Panc1 (cell line): ENCODE results near the gene LPP. TPM values are rescaled to one million over a fixed set of nuclear protein-coding genes. Genes with fewer than 3 reads are reported as not detected.

Experiments used
- ATAC-seq: fragments of 200-7000 bp; cut with Tn5 transposase; 2 replicates; pipeline ENCODE4 v1.9.1; 2020; ENCODE audit warnings: mild to moderate bottlenecking, moderate library complexity
- BruUV-seq: library from RNA; stranded (reverse); fragments of 400-500 nt; replicated peaks from 2 replicates; lab custom pipeline; 2021; lab: Mats Ljungman, UMichigan
- CTCF ChIA-PET: fragments of 300-600 bp; sonication (Branson Sonifier 250); formaldehyde crosslinking; loops from one replicate; lab custom pipeline; 2022; ENCODE audit warnings: antibody characterized with exemption; lab: Charles Lee
- POLR2A ChIA-PET: fragments of 300-600 bp; sonication (Branson Sonifier 250); formaldehyde crosslinking; loops from one replicate; lab custom pipeline; 2022; ENCODE audit warnings: antibody characterized with exemption; lab: Charles Lee
- DNase-seq: peaks from one replicate; pipeline ENCODE4 v3.0.0-alpha.2; 2010; ENCODE audit warnings: low read depth, low spot score
- H3K27ac ChIP-seq: 2 replicates; pipeline ENCODE4 v1.5.1; 2011; ENCODE audit warnings: mild to moderate bottlenecking, low read length, inconsistent platforms
- H3K27me3 ChIP-seq: fragments of 200-500 bp; sonication (Bioruptor generic); 2 replicates; pipeline ENCODE4 v1.6.0; 2014; ENCODE audit warnings: low read length, inconsistent platforms; ENCODE audit not compliant: control insufficient read depth, insufficient read depth
- H3K36me3 ChIP-seq: fragments of 200-500 bp; sonication (Bioruptor generic); 2 replicates; pipeline ENCODE4 v1.5.1; 2014; ENCODE audit warnings: inconsistent platforms, mild to moderate bottlenecking, low read length, moderate library complexity; ENCODE audit not compliant: control insufficient read depth, insufficient read depth
- H3K4me1 ChIP-seq: 2 replicates; pipeline ENCODE4 v1.5.1; 2011; ENCODE audit warnings: inconsistent platforms, mild to moderate bottlenecking, low read length, moderate library complexity; ENCODE audit not compliant: control insufficient read depth, insufficient read depth
- H3K4me3 ChIP-seq, 2 experiments: 2 replicates each; pipeline ENCODE4 v1.5.1; 2011 to 2012; ENCODE audit warnings: low read depth in 2 of 2, low read length in 2 of 2, mild to moderate bottlenecking in 2 of 2, inconsistent platforms in 1 of 2, moderate library complexity in 1 of 2
- H3K9me3 ChIP-seq: fragments of 200-500 bp; sonication (Bioruptor generic); 2 replicates; pipeline ENCODE4 v1.5.1; 2014; ENCODE audit warnings: low read depth, mild to moderate bottlenecking, inconsistent platforms, low read length, moderate library complexity; ENCODE audit not compliant: control insufficient read depth, insufficient read depth
- POLR2AphosphoS5 ChIP-seq: IDR thresholded peaks from 2 replicates; pipeline ENCODE4 v1.6.1; 2012; ENCODE audit warnings: mild to moderate bottlenecking, low read depth, low read length, moderate library complexity
- SIN3A ChIP-seq: IDR thresholded peaks from 2 replicates; pipeline ENCODE4 v1.6.1; 2012; ENCODE audit warnings: low read depth, mild to moderate bottlenecking, low read length, moderate library complexity, borderline replicate concordance; ENCODE audit not compliant: insufficient read depth
- TCF7L2 ChIP-seq: IDR thresholded peaks from 2 replicates; pipeline ENCODE4 v1.6.1; 2011; ENCODE audit warnings: mild to moderate bottlenecking, low read depth, low read length, inconsistent platforms
- in situ Hi-C: cut with HindIII; loops from 2 replicates; pipeline ENCODE4 v1.10.0; 2016; ENCODE audit warnings: low sequenced_read_pairs, low pct_unique_long_range_greater_than_20kb
- intact Hi-C: fragments of 100-400 bp; cut with micrococcal nuclease; formaldehyde crosslinking; loops from one replicate; pipeline ENCODE4 v1.10.0; 2022; ENCODE audit not compliant: unreplicated experiment
- total RNA-seq: library from RNA; stranded (reverse); gene quantifications from one replicate; pipeline ENCODE4 v1.2.1, GENCODE V29; 2021; ENCODE audit not compliant: unreplicated experiment
- TF ChIP-seq, protein P1 (sequence below): fragments of 450-650 bp; IDR thresholded peaks from 2 replicates; pipeline ENCODE4 v1.5.1; 2017; ENCODE audit warnings: mild to moderate bottlenecking
- TF ChIP-seq, protein P2 (sequence below), 2 experiments: IDR thresholded peaks; 2 replicates each; pipeline ENCODE4 v1.6.1; 2011 to 2012; ENCODE audit warnings: low read depth in 2 of 2, control low read depth in 1 of 2, low read length in 1 of 2, mild to moderate bottlenecking in 1 of 2, moderate library complexity in 1 of 2; ENCODE audit not compliant: insufficient read depth in 1 of 2

The LPP gene
- total RNA-seq, 1 experiment from 2014 or later, result 90.0 TPM

DNA sequence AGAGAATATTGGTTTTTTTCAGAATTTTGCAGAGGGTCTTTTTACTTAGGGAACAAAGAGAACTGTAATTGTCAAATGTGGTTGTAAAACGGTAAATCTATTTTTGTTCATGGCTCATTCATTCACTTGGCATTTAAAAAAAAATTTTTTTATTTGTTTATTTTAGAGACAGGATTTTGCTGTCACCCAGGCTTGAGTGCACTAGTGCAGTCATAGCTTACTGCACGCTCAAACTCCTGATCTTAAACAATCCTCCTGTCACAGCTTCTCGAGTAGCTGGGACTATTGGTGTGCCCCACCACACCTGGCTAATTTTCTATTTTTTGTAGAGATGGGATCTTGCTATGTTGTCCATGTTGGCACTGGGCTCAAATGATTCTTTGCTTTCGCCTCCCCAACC is 301.8 kb downstream of the LPP start:
- H3K36me3 ChIP-seq, result no peaks in the 10 kb centered on the region
- H3K4me1 ChIP-seq, result no peaks in the 10 kb centered on the region
- ATAC-seq (no peak), DNase-seq (no peak)
- no peaks in the 10 kb centered on the region for H3K27me3 ChIP-seq
- ChIA-PET POLR2A (no interaction called here), CTCF (no interaction called here)
- no peaks in the 10 kb centered on the region for H3K9me3 ChIP-seq
- TF ChIP-seq POLR2AphosphoS5 (no peak), SIN3A (no peak), TCF7L2 (no peak)
- TF ChIP-seq, protein P1, sequence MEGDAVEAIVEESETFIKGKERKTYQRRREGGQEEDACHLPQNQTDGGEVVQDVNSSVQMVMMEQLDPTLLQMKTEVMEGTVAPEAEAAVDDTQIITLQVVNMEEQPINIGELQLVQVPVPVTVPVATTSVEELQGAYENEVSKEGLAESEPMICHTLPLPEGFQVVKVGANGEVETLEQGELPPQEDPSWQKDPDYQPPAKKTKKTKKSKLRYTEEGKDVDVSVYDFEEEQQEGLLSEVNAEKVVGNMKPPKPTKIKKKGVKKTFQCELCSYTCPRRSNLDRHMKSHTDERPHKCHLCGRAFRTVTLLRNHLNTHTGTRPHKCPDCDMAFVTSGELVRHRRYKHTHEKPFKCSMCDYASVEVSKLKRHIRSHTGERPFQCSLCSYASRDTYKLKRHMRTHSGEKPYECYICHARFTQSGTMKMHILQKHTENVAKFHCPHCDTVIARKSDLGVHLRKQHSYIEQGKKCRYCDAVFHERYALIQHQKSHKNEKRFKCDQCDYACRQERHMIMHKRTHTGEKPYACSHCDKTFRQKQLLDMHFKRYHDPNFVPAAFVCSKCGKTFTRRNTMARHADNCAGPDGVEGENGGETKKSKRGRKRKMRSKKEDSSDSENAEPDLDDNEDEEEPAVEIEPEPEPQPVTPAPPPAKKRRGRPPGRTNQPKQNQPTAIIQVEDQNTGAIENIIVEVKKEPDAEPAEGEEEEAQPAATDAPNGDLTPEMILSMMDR, result no peak
- TF ChIP-seq, protein P2, sequence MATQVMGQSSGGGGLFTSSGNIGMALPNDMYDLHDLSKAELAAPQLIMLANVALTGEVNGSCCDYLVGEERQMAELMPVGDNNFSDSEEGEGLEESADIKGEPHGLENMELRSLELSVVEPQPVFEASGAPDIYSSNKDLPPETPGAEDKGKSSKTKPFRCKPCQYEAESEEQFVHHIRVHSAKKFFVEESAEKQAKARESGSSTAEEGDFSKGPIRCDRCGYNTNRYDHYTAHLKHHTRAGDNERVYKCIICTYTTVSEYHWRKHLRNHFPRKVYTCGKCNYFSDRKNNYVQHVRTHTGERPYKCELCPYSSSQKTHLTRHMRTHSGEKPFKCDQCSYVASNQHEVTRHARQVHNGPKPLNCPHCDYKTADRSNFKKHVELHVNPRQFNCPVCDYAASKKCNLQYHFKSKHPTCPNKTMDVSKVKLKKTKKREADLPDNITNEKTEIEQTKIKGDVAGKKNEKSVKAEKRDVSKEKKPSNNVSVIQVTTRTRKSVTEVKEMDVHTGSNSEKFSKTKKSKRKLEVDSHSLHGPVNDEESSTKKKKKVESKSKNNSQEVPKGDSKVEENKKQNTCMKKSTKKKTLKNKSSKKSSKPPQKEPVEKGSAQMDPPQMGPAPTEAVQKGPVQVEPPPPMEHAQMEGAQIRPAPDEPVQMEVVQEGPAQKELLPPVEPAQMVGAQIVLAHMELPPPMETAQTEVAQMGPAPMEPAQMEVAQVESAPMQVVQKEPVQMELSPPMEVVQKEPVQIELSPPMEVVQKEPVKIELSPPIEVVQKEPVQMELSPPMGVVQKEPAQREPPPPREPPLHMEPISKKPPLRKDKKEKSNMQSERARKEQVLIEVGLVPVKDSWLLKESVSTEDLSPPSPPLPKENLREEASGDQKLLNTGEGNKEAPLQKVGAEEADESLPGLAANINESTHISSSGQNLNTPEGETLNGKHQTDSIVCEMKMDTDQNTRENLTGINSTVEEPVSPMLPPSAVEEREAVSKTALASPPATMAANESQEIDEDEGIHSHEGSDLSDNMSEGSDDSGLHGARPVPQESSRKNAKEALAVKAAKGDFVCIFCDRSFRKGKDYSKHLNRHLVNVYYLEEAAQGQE (IDR thresholded peaks at IDR 0.05; ENCODE audit: insufficient read depth in 1 of 2, low read depth in 2 of 2, low read length in 1 of 2), result no peak
- no peak overlapping the region for H3K4me3 ChIP-seq
- BruUV-seq, result no TSS peak
- in situ Hi-C loops (no loop called here), intact Hi-C loops (no loop called here)
- no peak overlapping the region for H3K27ac ChIP-seq

DNA sequence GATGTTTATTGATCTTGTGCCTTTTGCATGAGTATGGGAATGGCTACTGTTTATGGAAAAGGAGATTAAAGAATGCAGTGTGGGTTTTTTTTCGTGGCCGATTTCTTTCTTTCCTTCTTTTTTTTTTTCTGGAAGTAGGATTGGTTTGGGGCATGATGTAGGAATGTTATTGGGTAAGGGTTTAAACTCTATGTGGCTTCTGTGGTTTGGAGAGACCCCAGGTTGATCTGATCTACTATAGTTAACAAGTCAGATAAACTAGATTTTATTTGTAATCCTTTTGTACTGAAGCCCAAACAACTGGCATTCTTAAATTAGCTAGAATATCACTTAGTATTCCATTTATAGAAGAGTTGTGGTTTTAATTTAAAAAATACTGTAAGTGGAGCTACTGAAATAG is 304.8 kb downstream of the LPP start:
- BruUV-seq, result no TSS peak
- Histone ChIP-seq H3K9me3 (no peaks in the 10 kb centered on the region), H3K4me3 (no peak overlapping the region), H3K27ac (no peak overlapping the region), H3K4me1 (no peaks in the 10 kb centered on the region), H3K27me3 (no peaks in the 10 kb centered on the region), H3K36me3 (no peaks in the 10 kb centered on the region)
- DNase-seq, result no peak
- intact Hi-C loops, result no loop called here
- in situ Hi-C loops, result no loop called here
- ChIA-PET POLR2A (interaction anchor here (1.1 kb wide), 1 partner anchor 9 kb away, joined by 3 read pairs; no protein-coding TSS in a partner anchor), CTCF (no interaction called here)
- ATAC-seq, result no peak
- TF ChIP-seq TCF7L2 (no peak), POLR2AphosphoS5 (no peak)

DNA sequence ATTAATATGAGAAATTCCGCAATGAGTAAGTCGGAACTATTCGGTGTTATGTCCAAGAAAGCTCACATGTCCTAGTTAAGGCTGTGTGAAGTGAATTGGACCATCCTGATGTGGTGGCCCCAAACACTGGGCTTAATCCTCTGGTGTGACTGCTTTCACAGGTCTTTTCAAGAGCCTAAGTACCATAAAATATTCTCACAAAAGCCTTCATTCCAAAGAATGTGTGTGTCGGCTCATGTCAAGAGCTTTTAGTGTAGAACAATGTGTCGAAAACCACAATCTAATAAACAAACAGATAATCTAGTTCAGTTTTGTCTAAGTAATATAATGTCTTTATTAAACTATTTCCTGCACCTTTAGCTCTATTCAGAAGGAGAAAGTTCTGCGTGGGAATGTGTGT is 311.4 kb downstream of the LPP start:
- TF ChIP-seq, protein P2 (IDR thresholded peaks at IDR 0.05; ENCODE audit: insufficient read depth in 1 of 2, low read depth in 2 of 2, low read length in 1 of 2), result no peak
- TF ChIP-seq, protein P1, result no peak
- TF ChIP-seq SIN3A (no peak), POLR2AphosphoS5 (no peak), TCF7L2 (no peak)
- no peak for ATAC-seq
- CTCF ChIA-PET, result no interaction called here
- no peaks in the 10 kb centered on the region for H3K4me1 ChIP-seq
- H3K9me3 ChIP-seq, result no peaks in the 10 kb centered on the region
- in situ Hi-C loops (no loop called here), intact Hi-C loops (no loop called here)
- POLR2A ChIA-PET, result no interaction called here
- H3K27me3 ChIP-seq, result no peaks in the 10 kb centered on the region
- no TSS peak for BruUV-seq
- DNase-seq, result no peak
- H3K4me3 ChIP-seq, result no peak overlapping the region
- no peak overlapping the region for H3K27ac ChIP-seq
- no peaks in the 10 kb centered on the region for H3K36me3 ChIP-seq
